ENCODE data around the gene CTR9.

The CTR9 gene

DNA sequence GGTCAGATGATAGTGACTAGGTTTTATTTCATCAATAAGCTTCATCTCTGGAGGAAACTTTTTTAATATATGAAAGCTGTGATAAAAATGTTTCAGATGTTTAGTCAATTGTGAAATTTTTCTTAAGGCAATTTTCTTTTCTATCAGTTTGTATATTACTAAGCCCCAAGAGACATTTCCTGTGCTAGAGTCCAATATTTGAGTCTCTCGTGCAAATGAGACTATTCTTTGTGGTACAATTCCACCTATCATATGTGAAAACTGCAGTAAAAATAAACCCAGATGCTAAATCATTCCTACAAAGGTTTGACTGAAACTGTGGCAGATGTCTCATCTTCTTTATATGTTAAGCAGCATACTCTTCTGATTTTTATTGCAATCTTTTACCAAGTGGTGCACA, 28.0 kb downstream of the CTR9 start:
- no peak for DNase-seq (ENCODE audit: low read depth in 1 of 2, low spot score in 1 of 2)

DNA sequence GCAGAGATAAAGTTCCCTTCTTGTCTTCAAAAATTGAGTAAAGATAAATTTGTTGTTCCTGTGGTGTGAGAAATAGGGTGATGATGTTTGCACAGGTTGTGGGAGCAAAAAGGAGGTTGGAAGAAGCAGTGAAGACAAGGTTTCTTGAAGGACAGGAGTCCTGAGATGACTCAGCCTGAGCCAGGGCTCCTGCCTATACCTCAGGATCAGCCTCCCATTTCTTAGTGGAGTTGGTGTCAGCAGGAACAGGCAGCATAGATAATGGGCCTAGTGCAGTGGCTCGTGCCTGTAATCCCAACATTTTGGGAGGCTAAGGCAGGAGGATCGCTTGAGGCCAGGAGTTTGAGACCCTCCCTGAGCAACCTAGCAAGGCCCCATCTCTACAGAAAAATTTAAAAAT, 29.0 kb downstream of the CTR9 start:
- DNase-seq (ENCODE audit: low read depth in 1 of 2, low spot score in 1 of 2): no peak

DNA sequence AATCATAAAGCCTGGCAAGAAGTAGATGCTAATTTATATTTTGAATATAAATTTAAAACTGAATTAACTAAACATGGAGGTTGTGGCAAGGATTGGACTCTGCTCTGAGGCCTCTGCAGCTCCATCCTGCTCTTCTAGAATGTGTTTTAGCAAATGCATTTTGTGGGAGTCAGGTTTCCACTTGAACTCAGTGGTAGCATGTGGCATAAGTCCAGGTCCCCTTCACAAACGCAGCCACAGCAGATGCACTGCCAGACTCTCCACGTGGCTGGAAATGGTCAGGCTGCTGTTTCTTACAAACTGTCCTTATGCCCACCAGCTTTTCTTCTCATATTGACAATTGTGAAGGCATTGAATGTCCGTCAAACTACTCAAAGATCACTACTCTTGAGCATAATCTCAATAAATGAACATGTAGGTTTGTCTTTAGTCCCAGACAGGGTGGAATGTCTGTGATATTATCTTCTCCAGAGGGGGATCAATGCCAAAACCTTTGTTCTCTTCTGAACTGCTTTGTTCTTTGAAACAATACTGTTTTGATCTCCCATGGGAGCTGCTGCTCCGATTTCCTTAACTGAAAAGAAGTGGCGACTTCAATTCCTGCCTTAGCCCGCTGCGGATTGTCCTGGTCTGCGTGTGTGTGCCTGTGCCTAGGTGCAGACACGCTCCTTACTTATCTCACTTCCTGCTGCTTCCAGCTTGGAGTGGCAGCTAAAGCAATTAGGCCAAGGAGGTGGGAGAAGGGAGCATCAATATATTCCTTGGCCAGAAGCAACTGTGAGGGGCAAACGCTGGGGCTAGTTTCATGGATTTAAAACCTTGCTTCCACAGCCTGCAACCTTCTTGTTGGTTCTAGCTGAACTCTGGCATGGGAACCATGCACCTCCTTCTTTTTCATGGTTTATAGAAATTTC, 33.4 kb downstream of the CTR9 start:
- DNase-seq (ENCODE audit: low read depth in 1 of 2, low spot score in 1 of 2): no peak

DNA sequence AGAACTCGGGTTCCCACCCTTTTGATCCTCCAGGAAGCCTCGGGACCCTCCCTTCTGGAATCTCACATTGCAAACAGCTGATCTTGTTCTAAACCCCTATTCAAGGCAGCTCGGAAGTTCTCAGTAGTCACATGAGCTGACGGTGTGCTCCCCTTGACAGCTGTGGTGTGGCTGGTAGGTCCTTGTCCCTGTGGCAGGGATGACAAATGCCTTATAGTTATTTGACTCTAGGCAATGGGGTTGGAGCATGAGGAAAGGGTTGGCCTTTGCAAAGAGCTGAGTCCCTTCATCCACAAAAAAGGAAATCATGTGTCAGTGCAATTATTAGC, 34.1 kb downstream of the CTR9 start:
- DNase-seq (ENCODE audit: low read depth in 1 of 2, low spot score in 1 of 2): no peak

DNA sequence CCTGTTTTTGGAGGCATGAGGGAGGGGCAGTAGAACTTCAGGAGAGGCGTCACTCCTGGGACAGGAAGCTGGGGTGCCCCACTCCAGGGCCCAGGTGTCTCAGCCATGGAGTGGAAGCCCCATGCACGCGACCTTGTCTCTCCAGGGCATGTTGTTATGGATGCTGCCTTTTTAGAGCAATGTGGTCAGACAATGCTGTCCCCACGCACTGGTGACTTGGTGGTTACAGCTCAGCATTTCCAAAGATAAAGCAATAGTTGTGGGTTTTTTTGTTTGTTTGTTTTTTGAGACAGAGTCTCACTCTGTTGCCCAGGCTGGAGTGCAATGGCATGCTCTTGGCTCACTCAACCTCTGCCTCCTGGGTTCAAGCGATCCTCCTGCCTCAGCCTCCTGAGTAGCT, 35.4 kb downstream of the CTR9 start:
- DNase-seq (ENCODE audit: low read depth in 1 of 2, low spot score in 1 of 2): no peak

DNA sequence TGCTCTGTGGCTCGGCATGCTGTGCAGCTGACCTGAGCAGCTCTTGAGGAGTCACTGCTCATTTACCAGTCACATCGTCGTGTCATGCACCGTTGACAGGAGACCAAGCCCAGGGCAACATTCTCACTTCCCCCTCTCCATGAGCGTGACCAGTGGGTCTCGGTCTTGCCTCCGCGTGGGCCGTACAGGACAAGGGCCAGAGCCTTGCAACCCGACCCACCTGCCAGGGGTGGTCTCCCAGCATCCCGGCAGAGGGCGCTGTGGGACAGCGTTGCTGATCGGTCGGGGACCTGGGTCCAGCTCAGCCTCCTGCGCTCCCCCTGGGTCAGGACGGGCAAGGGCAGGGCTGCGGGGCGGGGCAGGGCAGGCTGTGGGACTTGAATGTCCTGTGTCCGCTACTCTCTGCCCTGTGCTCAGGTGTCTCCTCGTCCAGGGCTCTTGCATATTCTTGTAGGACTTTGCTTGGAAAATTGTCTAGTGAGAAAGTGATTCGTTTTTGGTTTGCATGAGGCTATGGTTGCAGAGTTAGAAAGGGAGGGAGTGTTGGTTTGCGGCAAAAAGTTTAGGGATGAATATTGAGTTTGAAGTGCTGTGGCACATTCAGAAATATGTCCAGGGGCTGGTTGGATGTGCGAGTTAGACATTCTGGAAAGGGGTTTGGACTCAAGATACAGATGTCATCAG, 41.5 kb downstream of the CTR9 start:
- DNase-seq (ENCODE audit: low read depth in 1 of 2, low spot score in 1 of 2): peak; percentile 74 to 78

DNA sequence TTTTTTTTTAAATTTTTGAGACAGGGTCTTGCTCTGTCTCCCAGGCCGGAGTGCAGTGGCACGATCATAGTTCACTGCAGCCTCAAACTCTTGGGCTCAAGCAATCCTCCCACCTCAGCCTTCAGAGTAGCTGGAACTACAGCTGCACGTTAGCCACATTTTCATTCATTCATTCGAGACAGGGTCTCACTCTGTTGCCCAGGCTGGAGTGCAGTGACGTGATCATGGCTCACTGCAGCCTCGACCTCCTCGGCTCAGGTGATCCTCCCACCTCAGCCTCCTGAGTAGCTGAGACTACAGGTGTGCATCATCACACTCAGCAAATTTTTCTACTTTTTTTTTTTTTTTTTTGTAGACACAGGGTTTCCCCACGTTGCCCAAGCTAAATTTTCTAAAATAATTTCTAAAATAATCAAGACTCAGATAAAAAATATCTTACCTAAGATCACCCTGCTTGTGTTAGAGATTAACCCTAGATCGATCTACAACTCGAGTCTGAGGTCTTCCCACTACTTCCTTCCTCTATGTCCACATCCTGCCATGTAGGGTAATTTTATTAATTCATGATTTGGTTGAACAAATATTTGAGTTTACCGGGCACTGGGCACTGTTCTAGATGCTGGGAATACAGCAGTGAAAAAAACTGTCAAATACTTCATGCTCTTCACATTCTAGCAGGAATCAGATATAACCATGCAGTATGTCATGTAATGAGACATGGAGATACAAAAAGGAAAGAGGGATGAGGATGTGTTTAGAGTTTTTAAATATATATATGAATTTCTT, 42.6 kb downstream of the CTR9 start:
- no peak for DNase-seq (ENCODE audit: low read depth in 1 of 2, low spot score in 1 of 2)

DNA sequence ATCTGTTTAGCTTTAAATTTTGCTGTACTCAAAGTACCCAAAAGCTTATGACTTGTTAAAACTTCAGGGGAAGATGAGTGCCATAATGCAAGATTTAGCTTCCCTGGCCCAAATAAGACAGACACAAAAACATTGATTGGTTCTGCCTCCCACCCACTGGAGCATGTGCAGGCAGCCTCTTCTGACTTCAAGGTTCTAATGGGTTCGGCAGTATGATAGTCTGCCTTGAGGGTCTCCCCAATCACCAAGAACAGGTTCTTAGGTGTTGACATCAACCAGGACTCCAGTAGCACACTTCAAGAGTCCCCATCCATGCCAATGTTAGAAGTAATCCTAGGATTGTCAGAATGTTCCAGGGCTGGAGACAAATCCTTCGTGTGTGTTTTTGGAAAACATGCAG, 45.1 kb downstream of the CTR9 start:
- no peak for DNase-seq (ENCODE audit: low read depth in 1 of 2, low spot score in 1 of 2)

DNA sequence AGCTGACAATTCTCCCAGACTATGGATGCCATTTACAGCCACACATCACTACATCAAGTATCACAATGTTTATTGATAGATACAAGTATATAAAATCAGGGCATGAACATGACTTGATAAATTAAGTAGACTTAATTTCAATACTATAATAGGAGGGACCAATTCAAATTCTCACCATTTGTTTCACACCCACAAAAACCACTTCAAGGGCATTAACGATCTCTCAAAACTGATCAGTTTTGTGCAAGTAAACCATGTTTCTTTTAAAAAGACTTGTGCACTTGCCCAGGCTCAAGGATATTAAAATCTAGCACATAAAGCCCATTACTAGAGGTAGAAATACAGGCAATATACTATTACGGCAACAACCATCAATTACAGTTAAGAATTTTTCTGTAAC, 46.0 kb downstream of the CTR9 start:
- no peak for DNase-seq (ENCODE audit: low read depth in 1 of 2, low spot score in 1 of 2)

DNA sequence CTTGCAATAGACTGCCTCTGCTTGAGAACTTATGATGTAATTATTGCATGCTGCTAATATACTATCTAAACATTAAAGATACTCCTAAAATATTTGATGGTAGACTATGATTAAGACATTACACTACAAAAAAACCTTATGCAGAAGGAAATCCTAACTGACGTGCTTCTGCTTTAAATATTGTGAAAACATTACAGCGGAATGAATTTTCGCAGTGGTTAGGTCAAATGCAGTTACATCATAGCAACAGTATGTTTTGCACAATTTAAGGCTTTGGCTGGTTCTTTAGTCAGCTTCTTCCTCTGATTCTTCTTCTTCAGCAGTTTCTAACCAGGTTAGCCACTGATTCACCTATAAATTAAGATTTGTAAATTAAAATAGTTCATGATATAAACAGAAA, 46.5 kb downstream of the CTR9 start:
- DNase-seq (ENCODE audit: low read depth in 1 of 2, low spot score in 1 of 2): no peak

DNA sequence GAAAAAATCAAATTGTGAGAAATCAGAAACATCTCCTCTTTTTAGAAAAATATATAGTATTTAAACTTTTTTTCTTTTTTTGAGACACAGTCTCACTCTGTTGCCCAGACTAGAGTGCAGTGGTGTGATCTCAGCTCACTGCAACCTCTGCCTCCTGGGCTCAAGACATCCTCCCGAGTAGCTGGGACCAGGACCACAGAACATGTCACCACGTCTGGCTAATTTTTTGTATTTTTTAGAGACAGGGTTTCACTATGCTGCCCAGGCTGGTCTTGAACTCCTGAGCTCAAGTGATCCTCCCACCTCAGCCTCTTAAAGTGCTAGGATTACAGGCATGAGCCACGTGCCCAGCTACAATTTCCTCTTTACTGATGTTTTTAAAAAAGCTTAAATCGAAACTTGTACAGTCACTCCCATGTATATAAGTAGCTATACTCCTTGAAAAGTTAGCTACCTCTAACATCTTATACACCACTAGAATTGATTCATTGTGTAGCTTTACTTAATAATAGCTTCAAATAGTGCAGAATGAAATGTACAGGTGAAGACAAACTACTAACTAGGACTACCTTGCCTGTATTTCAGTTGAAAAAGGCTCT, 47.4 kb downstream of the CTR9 start:
- no peak for DNase-seq (ENCODE audit: low read depth in 1 of 2, low spot score in 1 of 2)

DNA sequence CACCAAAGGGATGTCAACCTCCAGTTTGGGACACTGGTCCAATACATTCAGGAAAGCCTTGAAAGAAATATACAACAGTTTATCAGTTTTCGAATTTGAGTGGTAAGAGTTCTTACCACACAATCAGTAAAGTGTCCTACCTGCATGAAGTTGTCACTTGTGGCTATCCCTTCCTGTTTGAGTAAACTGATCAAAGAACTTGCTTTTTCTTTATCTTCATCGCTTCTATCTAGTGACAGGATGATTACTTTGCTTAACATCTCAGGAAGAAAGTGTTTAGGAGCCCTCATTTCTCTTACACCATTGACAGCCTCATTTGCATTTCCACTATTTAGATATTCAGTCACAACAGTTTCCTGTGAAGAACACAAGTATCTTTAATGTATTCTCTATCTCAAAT, 49.2 kb downstream of the CTR9 start:
- DNase-seq (ENCODE audit: low read depth in 1 of 2, low spot score in 1 of 2): no peak

DNA sequence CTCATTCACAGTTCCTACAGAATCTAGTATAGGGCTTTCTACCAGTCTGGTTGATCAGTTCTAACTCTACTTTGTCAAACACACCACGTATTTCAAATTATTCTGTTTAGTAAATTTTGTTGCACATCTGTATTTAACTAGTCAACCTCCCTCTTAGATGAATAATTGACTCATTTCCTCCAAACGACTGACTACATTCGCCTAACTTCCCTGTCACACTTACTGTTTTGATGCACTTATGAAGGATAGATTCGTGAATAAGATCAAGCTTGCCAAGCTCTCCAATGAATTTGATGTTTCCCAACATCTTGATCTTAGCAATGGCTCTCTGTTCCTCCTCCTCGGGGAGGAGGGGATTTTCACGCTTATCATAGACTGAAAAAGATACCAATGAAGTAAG, 52.6 kb downstream of the CTR9 start:
- DNase-seq (ENCODE audit: low read depth in 1 of 2, low spot score in 1 of 2): no peak

DNA sequence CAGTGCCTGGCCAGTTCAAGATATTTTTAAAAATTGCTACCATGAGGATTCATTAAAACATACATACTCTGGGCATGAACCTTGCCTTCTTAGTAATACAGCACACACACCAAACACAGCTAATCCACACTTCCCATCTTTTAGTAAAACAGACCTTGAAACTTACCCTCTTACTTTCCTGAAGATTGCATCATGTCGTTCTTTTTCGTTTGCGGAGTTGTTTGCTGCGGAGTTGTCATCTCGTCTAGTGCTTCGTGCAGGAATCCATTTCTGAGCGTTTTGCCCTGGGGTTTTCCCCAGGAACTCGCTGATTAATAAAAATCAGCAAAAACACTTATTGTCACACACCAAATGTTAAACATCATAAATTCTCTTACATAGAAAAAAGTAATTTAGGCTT, 54.7 kb downstream of the CTR9 start:
- no peak for DNase-seq (ENCODE audit: low read depth in 1 of 2, low spot score in 1 of 2)

DNA sequence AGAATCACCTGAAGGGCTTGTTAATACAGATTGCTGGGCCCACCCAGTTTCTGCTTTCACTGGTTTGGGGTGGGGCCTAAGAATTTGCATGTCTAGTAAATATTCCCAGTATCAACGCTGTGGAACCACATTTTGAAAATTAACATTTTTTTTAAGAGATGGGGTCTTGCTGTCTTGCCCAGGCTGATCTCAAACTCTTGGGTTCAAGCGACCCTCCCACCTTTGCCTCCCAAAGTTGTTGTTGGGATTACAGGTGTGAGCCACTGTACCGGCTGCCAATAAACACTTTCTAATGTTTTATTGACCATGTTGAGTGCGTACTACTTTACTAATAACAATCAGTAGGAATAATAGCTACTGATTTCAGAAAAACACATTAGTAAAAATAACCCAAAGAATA, 55.2 kb downstream of the CTR9 start:
- DNase-seq (ENCODE audit: low read depth in 1 of 2, low spot score in 1 of 2): no peak

DNA sequence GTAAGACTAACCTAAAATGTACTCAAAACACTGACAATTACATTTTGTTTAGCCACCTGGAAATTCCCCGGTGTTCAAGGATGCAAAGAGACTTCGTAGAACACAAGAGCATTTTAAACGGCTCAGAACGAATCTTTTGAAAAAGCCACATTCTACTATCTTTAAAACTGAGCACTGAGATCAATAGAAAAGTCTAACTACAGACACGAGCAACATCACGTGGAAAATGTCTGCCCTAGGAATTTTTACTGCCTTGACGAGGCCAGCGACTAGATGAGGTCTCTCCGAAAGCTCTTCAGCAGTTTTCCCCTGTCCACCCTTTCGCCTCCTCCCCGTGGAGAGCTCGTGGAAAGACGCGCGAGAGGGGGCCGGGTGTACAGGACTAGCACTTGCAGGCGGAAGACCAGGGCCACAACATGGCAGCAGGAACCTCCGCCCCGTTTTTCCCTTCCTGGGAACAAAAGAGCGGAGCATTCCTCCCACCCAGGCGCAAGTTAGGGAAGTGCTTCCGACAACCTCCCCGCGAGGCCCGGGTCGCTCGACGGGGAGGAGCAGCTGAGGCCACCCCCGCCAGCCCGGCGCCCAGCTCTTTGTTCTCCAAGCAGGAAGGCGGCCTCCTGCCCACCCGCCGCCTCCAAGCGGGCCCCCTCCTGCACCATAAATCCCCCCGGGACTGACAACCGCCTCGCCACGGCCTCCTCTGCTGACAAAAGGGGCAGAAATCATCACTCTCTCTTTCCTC, 56.6 kb downstream of the CTR9 start:
- peak; percentile 30 to 31 for DNase-seq (ENCODE audit: low read depth in 1 of 2, low spot score in 1 of 2)

DNA sequence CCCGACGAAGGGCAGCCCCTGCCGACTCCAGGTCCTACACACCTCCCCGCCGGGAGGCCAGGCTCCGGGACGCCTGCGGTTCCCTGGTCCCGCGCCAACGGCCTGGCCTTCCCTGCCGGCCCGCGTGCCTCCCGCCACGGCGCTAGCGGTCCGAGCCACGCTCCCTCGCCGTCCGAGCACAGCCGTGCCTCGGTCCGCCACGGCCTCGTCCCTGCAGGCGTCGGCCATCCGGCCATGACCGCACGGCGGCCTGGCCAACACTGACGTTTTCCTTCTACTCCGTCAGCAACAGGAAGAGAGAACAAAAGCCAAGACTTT, 57.1 kb downstream of the CTR9 start:
- no peak for DNase-seq (ENCODE audit: low read depth in 1 of 2, low spot score in 1 of 2)

DNA sequence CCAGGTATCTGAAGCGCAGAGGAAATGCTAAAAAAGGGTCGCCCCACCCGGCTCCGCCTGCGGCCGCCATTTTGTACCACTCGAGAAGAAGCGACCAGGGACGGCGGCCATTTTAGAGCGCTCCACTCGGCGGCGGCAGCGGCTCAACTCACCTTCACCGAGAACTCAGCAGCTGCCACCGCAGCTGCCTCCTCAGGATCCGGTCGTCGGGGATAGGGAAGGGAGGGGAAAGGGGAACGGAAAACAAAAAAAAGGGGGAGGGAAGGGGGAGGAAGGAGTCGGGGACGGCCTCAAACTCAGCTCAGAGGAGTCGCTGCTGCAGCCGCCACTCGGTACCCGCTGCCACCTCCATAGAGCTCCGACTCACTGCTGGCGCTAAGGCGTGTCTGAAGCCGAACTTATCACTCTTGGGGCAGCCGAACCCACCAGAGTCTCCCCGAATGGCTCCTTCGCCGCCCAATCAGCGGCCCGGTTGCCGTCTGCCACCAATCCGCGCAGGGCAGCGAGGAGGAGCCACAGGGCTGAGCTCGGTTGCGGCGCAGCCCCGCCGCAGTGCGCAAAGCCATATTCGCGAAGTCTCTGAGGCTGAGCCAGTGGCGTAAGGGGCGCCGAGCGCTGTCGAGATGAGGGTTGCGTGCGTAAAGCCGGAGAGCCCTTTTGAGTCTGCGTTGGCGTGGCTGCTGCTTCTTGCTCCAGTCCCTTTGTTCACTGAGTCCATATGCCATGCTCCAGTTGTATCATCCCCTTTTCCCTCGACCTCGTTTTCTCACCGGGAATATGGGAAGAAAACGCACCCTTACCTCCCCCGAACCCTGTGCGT, 57.7 kb downstream of the CTR9 start, which contains the start of gene EIF4G2:
TSS of gene EIF4G2 (minus strand) at position 374 of the 820 bp plus-strand sequence.
- DNase-seq (ENCODE audit: low read depth in 1 of 2, low spot score in 1 of 2): peak; percentile 97 to 98

DNA sequence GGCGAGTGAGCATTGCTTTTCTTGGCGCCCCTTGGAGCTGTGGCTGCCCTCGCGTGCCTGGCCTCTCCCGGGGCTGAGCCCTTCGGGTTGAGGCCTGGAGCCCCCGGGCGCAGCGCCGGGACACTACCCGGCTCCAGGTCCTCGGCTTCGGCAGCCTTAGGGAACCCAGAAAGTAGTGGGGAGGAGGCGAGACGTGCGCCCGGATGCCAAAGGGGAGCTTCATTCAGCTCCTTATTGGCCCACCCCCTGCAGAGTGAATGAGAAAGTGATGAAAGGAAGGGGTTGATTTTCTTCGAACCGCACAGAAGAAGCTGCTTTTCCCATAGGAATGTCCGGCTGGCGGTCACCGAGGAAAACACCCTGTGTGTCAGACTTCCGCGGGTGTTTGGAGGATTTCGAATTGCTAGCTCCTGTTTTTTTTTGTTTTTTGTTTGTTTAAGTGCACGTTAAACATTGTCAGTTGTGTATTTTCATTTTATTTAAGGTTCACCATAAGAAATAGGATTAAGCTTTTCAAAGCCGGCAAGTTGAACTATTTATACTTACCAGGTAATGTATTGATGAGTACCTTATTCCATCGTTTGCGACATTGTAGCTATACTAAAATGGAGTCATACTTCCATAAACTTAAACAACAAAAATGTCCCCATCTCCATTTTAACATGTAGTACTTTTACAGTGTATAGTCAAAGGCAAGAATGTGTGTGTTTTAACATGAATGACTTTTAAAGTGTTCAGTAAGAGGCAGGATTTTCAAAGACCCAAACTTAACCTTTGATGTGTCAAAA, 58.5 kb downstream of the CTR9 start:
- peak in 1 of 2 donors; percentile 35 for DNase-seq (ENCODE audit: low read depth in 1 of 2, low spot score in 1 of 2)

Measured in activated CD4-positive, alpha-beta T cell treated with anti-CD3 and anti-CD28 coated beads, Interleukin-2, amount 50 U/mL, for 24 hours (primary cell).